GM18519 (cell line): Measurements from ENCODE around the gene LCN15.
"Not testable (repeated sequence)": the region's sequence is repeated elsewhere in the genome, so short reads cannot be mapped to it uniquely, and the experiment has no call there.

Experiments
- ATAC-seq: cut with Tn5 transposase; IDR thresholded peaks from one replicate; pipeline ENCODE4 v1.9.1; 2021; ENCODE audit warnings: mild to moderate bottlenecking, moderate library complexity; ENCODE audit not compliant: unreplicated experiment, low FRiP score

Gene LCN15

GRCh38 chr9:136764301-136764891, at the start of gene LCN15:
Gene LCN15 (minus strand): TSS chr9:136764518. CDS start chr9:136764488, 30 bp downstream.
- ATAC-seq = no peak

GRCh38 chr9:136808806-136809158, 44.5 kb upstream of the LCN15 start:
- no peak for ATAC-seq

- ATAC-seq = no peak
Measured at GRCh38 chr9:136808075-136808805, 43.9 kb upstream of the LCN15 start.

- ATAC-seq = no peak
Measured at GRCh38 chr9:136807281-136808074, 43.2 kb upstream of the LCN15 start, which contains the start of gene RABL6. Gene RABL6 (plus strand): TSS chr9:136807948. CDS start chr9:136808197, 249 bp downstream.

GRCh38 chr9:136806631-136807201, 42.4 kb upstream of the LCN15 start:
- ATAC-seq = no peak

- ATAC-seq = no peak
Measured at GRCh38 chr9:136806067-136806466, 41.7 kb upstream of the LCN15 start.

GRCh38 chr9:136805207-136805740, 41.0 kb upstream of the LCN15 start:
- ATAC-seq = no peak

GRCh38 chr9:136804509-136805206, 40.3 kb upstream of the LCN15 start:
- no peak for ATAC-seq

GRCh38 chr9:136803551-136804508, 39.5 kb upstream of the LCN15 start:
- no peak for ATAC-seq

GRCh38 chr9:136803009-136803550, 38.8 kb upstream of the LCN15 start:
- ATAC-seq = not testable (repeated sequence)

GRCh38 chr9:136802321-136802720, 38.0 kb upstream of the LCN15 start:
- ATAC-seq = no peak

- ATAC-seq = no peak
Measured at GRCh38 chr9:136799854-136800657, 35.7 kb upstream of the LCN15 start.

GRCh38 chr9:136799079-136799853, 34.9 kb upstream of the LCN15 start:
- ATAC-seq = no peak

GRCh38 chr9:136798708-136799078, 34.4 kb upstream of the LCN15 start:
- ATAC-seq = no peak

- ATAC-seq = not testable (repeated sequence)
Measured at GRCh38 chr9:136796775-136797347, 32.5 kb upstream of the LCN15 start.

GRCh38 chr9:136796238-136796774, 32.0 kb upstream of the LCN15 start, which contains the start of gene CCDC183:
Gene CCDC183 (plus strand): TSS chr9:136796338. CDS start chr9:136796398, 60 bp downstream.
- ATAC-seq = no peak

GRCh38 chr9:136795000-136795348, 30.7 kb upstream of the LCN15 start:
- no peak for ATAC-seq
